Neuronal stem cell (in vitro differentiated cells): Measurements from ENCODE around the gene CCDC106.
A peak's percentile ranks its signal among the peaks of the same experiment; 100 is the strongest.

Experiments
- DNase-seq: peaks from one replicate; pipeline ENCODE4 v3.0.0-alpha.2; 2013; ENCODE audit warnings: low spot score
- H2AFZ ChIP-seq: one replicate; pipeline ENCODE4 v1.6.1; 2013; ENCODE audit warnings: mild to moderate bottlenecking, low read length, inconsistent platforms
- H2AK5ac ChIP-seq: 2 replicates; pipeline ENCODE4 v1.6.1; 2013; ENCODE audit warnings: low read depth, mild to moderate bottlenecking, inconsistent platforms, low read length, moderate library complexity, mixed read lengths
- H2BK120ac ChIP-seq: 2 replicates; pipeline ENCODE4 v1.6.1; 2013; ENCODE audit warnings: low read depth, mild to moderate bottlenecking, inconsistent platforms, low read length, moderate library complexity, mixed read lengths
- H2BK12ac ChIP-seq: one replicate; pipeline ENCODE4 v1.6.1; 2013; ENCODE audit warnings: low read length, inconsistent platforms
- H2BK15ac ChIP-seq: 2 replicates; pipeline ENCODE4 v1.6.1; 2013; ENCODE audit warnings: mild to moderate bottlenecking, low read length, inconsistent platforms, mixed read lengths
- H2BK5ac ChIP-seq: one replicate; pipeline ENCODE4 v1.6.1; 2013; ENCODE audit warnings: inconsistent platforms, mild to moderate bottlenecking, low read length, moderate library complexity
- H3K14ac ChIP-seq: one replicate; pipeline ENCODE4 v1.6.1; 2013; ENCODE audit warnings: low read length, inconsistent platforms
- H3K18ac ChIP-seq: 2 replicates; pipeline ENCODE4 v1.6.1; 2013; ENCODE audit warnings: low read length, inconsistent platforms
- H3K23ac ChIP-seq: 2 replicates; pipeline ENCODE4 v1.6.1; 2013; ENCODE audit warnings: low read depth, mild to moderate bottlenecking, mixed read lengths, low read length, inconsistent platforms; ENCODE audit not compliant: poor library complexity
- H3K27ac ChIP-seq: replicated peaks from 3 replicates; pipeline ENCODE4 v1.5.1; 2013; ENCODE audit warnings: low read length, inconsistent platforms
- H3K27me3 ChIP-seq, 3 experiments: 2 replicates each; pipeline ENCODE4 v1.6.1; 2013; ENCODE audit warnings: low read length in 3 of 3, mild to moderate bottlenecking in 2 of 3, inconsistent platforms in 1 of 3, low read depth in 1 of 3, mixed read lengths in 1 of 3, moderate library complexity in 1 of 3; ENCODE audit not compliant: control insufficient read depth in 3 of 3, insufficient read depth in 3 of 3
- H3K36me3 ChIP-seq, 2 donors: replicated peaks in 1 of 2; 2 replicates each; pipeline ENCODE4 v1.6.1; 2013; ENCODE audit warnings: low read length in 2 of 2; ENCODE audit not compliant: control insufficient read depth in 2 of 2, insufficient read depth in 2 of 2
- H3K4ac ChIP-seq: 2 replicates; pipeline ENCODE4 v1.6.1; 2013; ENCODE audit warnings: inconsistent platforms, mild to moderate bottlenecking, low read length, moderate library complexity
- H3K4me1 ChIP-seq, 2 donors: 1 replicate in 1 of 2; 2 replicates in 1 of 2; pipeline ENCODE4 v1.6.1; 2013; ENCODE audit warnings: low read length in 2 of 2, low read depth in 1 of 2; ENCODE audit not compliant: control insufficient read depth in 2 of 2, insufficient read depth in 1 of 2
- H3K4me2 ChIP-seq: one replicate; pipeline ENCODE4 v1.6.1; 2013; ENCODE audit warnings: mild to moderate bottlenecking, low read length, inconsistent platforms; ENCODE audit not compliant: insufficient read depth, poor library complexity, severe bottlenecking
- H3K4me3 ChIP-seq, 2 donors: 2 replicates each; pipeline ENCODE4 v1.5.1; 2013; ENCODE audit warnings: low read length in 2 of 2, mild to moderate bottlenecking in 2 of 2, inconsistent platforms in 1 of 2, moderate library complexity in 1 of 2
- H3K79me1 ChIP-seq: one replicate; pipeline ENCODE4 v1.6.1; 2013; ENCODE audit warnings: low read depth, mild to moderate bottlenecking, inconsistent platforms, low read length, moderate library complexity
- H3K9ac ChIP-seq: one replicate; pipeline ENCODE4 v1.6.1; 2013; ENCODE audit warnings: mild to moderate bottlenecking, low read depth, low read length, inconsistent platforms; ENCODE audit not compliant: poor library complexity
- H3K9me3 ChIP-seq, 2 donors: replicated peaks in 1 of 2; 2 replicates each; pipeline versions ENCODE3 to v1.6.1; 2013; ENCODE audit warnings: low read length in 2 of 2, mild to moderate bottlenecking in 2 of 2, inconsistent platforms in 1 of 2, low read depth in 1 of 2, mixed read lengths in 1 of 2, moderate library complexity in 1 of 2; ENCODE audit not compliant: control insufficient read depth in 2 of 2, insufficient read depth in 1 of 2
- H4K8ac ChIP-seq: one replicate; pipeline ENCODE4 v1.6.1; 2013; ENCODE audit warnings: low read depth, mild to moderate bottlenecking, inconsistent platforms, low read length, moderate library complexity
- H4K91ac ChIP-seq: one replicate; pipeline ENCODE4 v1.6.1; 2013; ENCODE audit warnings: low read length, low read depth, mild to moderate bottlenecking, inconsistent platforms; ENCODE audit not compliant: poor library complexity
- WGBS, 2 donors: extraction: QIAGEN DNeasy Blood & Tissue Kit; methylation state at CpG; one replicate each; pipeline ENCODE4 v1.1.7; 2013; ENCODE audit warnings: missing lambda C conversion rate in 2 of 2, mixed read lengths in 1 of 2; ENCODE audit not compliant: insufficient read length in 2 of 2, insufficient replicate concordance in 1 of 2; ENCODE audit errors: extremely low coverage in 2 of 2; 5-methylcytosine and 5-hydroxymethylcytosine counted together

Gene CCDC106

GRCh38 chr19:55697069-55697440 is 49.0 kb downstream of the CCDC106 start:
- Histone ChIP-seq H3K36me3 (peaks cover 28 to 72% of the 10 kb centered on the region in 2 donors), H3K4me1 (no peaks in the 10 kb centered on the region), H3K9me3 (peaks cover 0 to 7% of the 10 kb centered on the region in 2 donors), H3K4me2 (no peak overlapping the region), H2BK120ac (no peak overlapping the region), H3K4me3 (no peak overlapping the region), H3K23ac (peak overlapping the region; percentile 31), H2BK12ac (no peak overlapping the region), H2AK5ac (no peak overlapping the region), H3K27me3 (no peaks in the 10 kb centered on the region), H4K91ac (no peak overlapping the region), H3K27ac (no peak overlapping the region), H3K14ac (peak overlapping the region; percentile 21), H3K79me1 (peaks cover 5% of the 10 kb centered on the region), H4K8ac (no peak overlapping the region), H3K9ac (no peak overlapping the region), H3K18ac (no peak overlapping the region), H3K4ac (peak overlapping the region; percentile 66), H2BK15ac (no peak overlapping the region), H2BK5ac (no peak overlapping the region), H2AFZ (no peak overlapping the region)
- no CpG with 5 or more reads among the region's 12 CpGs for WGBS, 2 donors
- no peak for DNase-seq

- DNase-seq, result no peak
- Histone ChIP-seq H3K9me3 (peaks cover 0 to 9% of the 10 kb centered on the region in 2 donors), H2BK120ac (no peak overlapping the region), H2AFZ (no peak overlapping the region), H3K23ac (no peak overlapping the region), H3K36me3 (peaks cover 28 to 71% of the 10 kb centered on the region in 2 donors), H2BK15ac (no peak overlapping the region), H3K4me2 (no peak overlapping the region), H3K4ac (no peak overlapping the region), H3K18ac (no peak overlapping the region), H4K8ac (no peak overlapping the region), H3K4me3 (no peak overlapping the region), H3K9ac (no peak overlapping the region), H3K27ac (no peak overlapping the region), H3K14ac (no peak overlapping the region), H2BK12ac (no peak overlapping the region), H3K79me1 (peaks cover 3% of the 10 kb centered on the region), H2BK5ac (no peak overlapping the region), H3K27me3 (no peaks in the 10 kb centered on the region), H3K4me1 (no peaks in the 10 kb centered on the region), H2AK5ac (no peak overlapping the region), H4K91ac (no peak overlapping the region)
- no CpG with 5 or more reads among the region's 8 CpGs for WGBS, 2 donors
Measured at GRCh38 chr19:55697698-55698097, 49.7 kb downstream of the CCDC106 start.

- Histone ChIP-seq H3K23ac (no peak overlapping the region), H3K14ac (no peak overlapping the region), H3K4me3 (no peak overlapping the region), H4K91ac (no peak overlapping the region), H3K4me1 (no peaks in the 10 kb centered on the region), H3K4me2 (no peak overlapping the region), H2BK15ac (no peak overlapping the region), H2BK120ac (no peak overlapping the region), H3K9me3 (peaks cover 0 to 12% of the 10 kb centered on the region in 2 donors), H3K9ac (peak overlapping the region; percentile 50), H2BK5ac (no peak overlapping the region), H3K27me3 (no peaks in the 10 kb centered on the region), H3K18ac (no peak overlapping the region), H3K36me3 (peaks cover 27 to 66% of the 10 kb centered on the region in 2 donors), H3K27ac (no peak overlapping the region), H2BK12ac (no peak overlapping the region), H2AK5ac (no peak overlapping the region), H4K8ac (no peak overlapping the region), H3K79me1 (peaks cover 3% of the 10 kb centered on the region), H2AFZ (no peak overlapping the region), H3K4ac (no peak overlapping the region)
- no peak for DNase-seq
- WGBS, 2 donors, result no CpG with 5 or more reads among the region's 17 CpGs
Measured at GRCh38 chr19:55698256-55698655, 50.2 kb downstream of the CCDC106 start.

- H3K4me1 ChIP-seq, result no peaks in the 10 kb centered on the region
- H2AFZ ChIP-seq, result no peak overlapping the region
- H3K4me2 ChIP-seq, result no peak overlapping the region
- H3K18ac ChIP-seq, result no peak overlapping the region
- H3K4me3 ChIP-seq, result no peak overlapping the region
- H3K27me3 ChIP-seq, result no peaks in the 10 kb centered on the region
- no peak overlapping the region for H2BK15ac ChIP-seq
- no CpG with 5 or more reads among the region's 11 CpGs for WGBS, 2 donors
- no peak overlapping the region for H4K91ac ChIP-seq
- peaks cover 0 to 17% of the 10 kb centered on the region in 2 donors for H3K9me3 ChIP-seq
- no peak overlapping the region for H3K27ac ChIP-seq
- no peak overlapping the region for H3K14ac ChIP-seq
- no peak for DNase-seq
- no peak overlapping the region for H2BK120ac ChIP-seq
- H2BK5ac ChIP-seq, result no peak overlapping the region
- no peak overlapping the region for H3K4ac ChIP-seq
- no peak overlapping the region for H3K9ac ChIP-seq
- peaks cover 3% of the 10 kb centered on the region for H3K79me1 ChIP-seq
- no peak overlapping the region for H4K8ac ChIP-seq
- H3K23ac ChIP-seq, result no peak overlapping the region
- no peak overlapping the region for H2AK5ac ChIP-seq
- H2BK12ac ChIP-seq, result no peak overlapping the region
- H3K36me3 ChIP-seq, result peaks cover 22 to 57% of the 10 kb centered on the region in 2 donors
Measured at GRCh38 chr19:55699221-55699620, 51.2 kb downstream of the CCDC106 start.
